HUDEP-2 (cell line): ENCODE results near the gene KLHL6.

Experiments
- DNase-seq, 76 experiments: peaks; one replicate each; lab custom pipeline; 2025; ENCODE audit not compliant: unreplicated experiment in 76 of 76; lab: John Stamatoyannopoulos, UW

Gene KLHL6

GRCh38 chr3:183566880-183567279 lies 11.4 kb upstream of the KLHL6 start:
- DNase-seq: no peak

GRCh38 chr3:183564046-183564445 lies 8.5 kb upstream of the KLHL6 start:
- no peak for DNase-seq

- no peak for DNase-seq
These were observed 8.0 kb upstream of the KLHL6 start for GRCh38 chr3:183563536-183563874.

- peak in 56 of 76 experiments; percentile 7 to 63 (median 28) for DNase-seq
These were observed 5.1 kb upstream of the KLHL6 start for GRCh38 chr3:183560607-183561006.

GRCh38 chr3:183558495-183558894 lies 3.0 kb upstream of the KLHL6 start:
- DNase-seq: no peak

GRCh38 chr3:183556722-183557121 lies 1.2 kb upstream of the KLHL6 start:
- no peak for DNase-seq

- DNase-seq: peak in 19 of 76 experiments; percentile 2 to 40 (median 13)
These were observed 1.1 kb downstream of the KLHL6 start for GRCh38 chr3:183554377-183554776.

GRCh38 chr3:183553334-183554026 lies 2.0 kb downstream of the KLHL6 start:
- DNase-seq: peak in 26 of 76 experiments; percentile 5 to 48 (median 17)

- DNase-seq: no peak
These were observed 3.6 kb downstream of the KLHL6 start for GRCh38 chr3:183551930-183552329.

- DNase-seq: no peak
These were observed 7.2 kb downstream of the KLHL6 start for GRCh38 chr3:183548262-183548769.

GRCh38 chr3:183546625-183547024 lies 8.9 kb downstream of the KLHL6 start:
- no peak for DNase-seq

GRCh38 chr3:183545708-183546107 lies 9.8 kb downstream of the KLHL6 start:
- no peak for DNase-seq

GRCh38 chr3:183542355-183542754 lies 13.2 kb downstream of the KLHL6 start:
- DNase-seq: no peak

GRCh38 chr3:183541738-183542137 lies 13.8 kb downstream of the KLHL6 start:
- no peak for DNase-seq

- DNase-seq: no peak
These were observed 14.3 kb downstream of the KLHL6 start for GRCh38 chr3:183541235-183541655.

GRCh38 chr3:183540501-183541234 lies 14.8 kb downstream of the KLHL6 start:
- no peak for DNase-seq

- no peak for DNase-seq
These were observed 15.7 kb downstream of the KLHL6 start for GRCh38 chr3:183539811-183540210.

- no peak for DNase-seq
These were observed 17.0 kb downstream of the KLHL6 start for GRCh38 chr3:183538486-183538885.

- DNase-seq: no peak
These were observed 18.2 kb downstream of the KLHL6 start for GRCh38 chr3:183537295-183537730.

GRCh38 chr3:183536238-183536880 lies 19.1 kb downstream of the KLHL6 start:
- no peak for DNase-seq

GRCh38 chr3:183534249-183534648 lies 21.3 kb downstream of the KLHL6 start:
- DNase-seq: no peak
